ENCODE data around the gene SUN3.
"Not testable (repeated sequence)": the region's sequence is repeated elsewhere in the genome, so short reads cannot be mapped to it uniquely, and the experiment has no call there.

Gene SUN3

DNA sequence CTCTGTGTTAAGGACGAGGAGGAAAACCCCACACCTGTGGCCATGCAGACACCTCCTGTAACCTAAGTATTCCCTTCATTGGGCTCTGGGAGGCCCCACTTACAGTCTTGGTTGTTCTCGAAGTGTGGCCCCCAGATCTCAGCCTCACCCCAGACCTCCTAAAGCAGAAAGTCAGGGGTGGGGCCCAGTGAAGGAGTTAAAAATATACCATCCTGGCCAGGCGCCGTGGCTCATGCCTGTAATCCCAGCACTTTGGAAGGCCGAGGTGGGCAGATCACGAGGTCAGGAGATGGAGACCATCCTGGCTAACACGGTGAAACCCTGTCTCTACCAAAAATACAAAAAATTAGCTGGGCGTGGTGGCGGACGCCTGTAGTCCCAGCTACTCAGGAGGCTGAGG, 86.3 kb downstream of the SUN3 start:
- FAIRE-seq = not testable (repeated sequence)

DNA sequence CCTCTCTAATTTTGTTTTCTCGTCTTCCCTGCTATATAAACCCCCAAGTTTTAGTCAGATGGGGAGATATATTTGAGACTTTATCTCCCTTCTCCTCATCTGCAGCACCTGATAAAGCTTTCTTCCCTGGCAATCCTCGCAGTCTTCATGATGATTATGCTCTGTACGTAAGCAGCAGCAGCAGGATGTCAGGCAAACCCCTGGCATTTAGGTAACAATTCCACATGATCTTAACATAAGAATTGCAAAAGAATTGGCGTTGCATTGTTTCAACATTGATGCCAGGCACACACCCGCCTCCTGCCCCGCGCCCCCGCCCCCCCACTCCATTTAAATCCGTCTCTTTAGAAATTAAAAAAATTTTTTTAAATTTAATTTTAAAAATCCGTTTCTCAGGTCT, 86.8 kb downstream of the SUN3 start:
- FAIRE-seq = no peak

DNA sequence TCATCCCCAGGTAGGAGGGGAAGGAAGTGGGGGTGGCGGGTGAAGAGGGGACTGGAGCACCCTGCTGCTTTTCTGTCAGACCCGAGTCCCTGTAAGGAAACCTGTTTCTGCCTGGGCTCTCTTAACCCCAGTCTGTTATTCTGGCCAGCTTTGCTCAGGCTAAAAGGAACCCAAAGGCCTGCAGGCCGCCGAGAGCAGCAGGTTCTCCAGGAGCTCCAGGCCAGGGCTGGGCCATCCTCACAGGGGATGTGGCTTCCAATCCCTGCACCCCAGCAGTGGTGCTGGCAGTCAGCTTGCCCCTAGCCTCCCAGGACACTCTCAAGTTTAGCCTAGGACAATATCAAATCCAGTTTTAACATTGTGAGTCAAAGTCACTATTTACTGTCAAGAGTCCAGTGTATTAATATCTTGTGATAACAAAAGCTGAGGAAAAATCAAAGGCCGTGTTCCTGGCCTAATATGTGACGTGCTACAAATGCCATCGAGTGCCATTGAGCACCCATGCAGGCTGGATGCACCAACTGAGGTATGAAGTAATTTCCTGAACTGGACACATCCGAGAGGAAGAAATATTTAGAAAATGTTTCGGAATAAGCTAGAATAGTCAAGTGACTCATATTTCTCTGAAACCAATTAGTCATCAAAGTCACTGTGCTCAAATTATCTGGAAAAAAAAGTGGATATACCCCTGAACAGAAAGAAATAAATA, 87.6 kb downstream of the SUN3 start:
- no peak for FAIRE-seq

DNA sequence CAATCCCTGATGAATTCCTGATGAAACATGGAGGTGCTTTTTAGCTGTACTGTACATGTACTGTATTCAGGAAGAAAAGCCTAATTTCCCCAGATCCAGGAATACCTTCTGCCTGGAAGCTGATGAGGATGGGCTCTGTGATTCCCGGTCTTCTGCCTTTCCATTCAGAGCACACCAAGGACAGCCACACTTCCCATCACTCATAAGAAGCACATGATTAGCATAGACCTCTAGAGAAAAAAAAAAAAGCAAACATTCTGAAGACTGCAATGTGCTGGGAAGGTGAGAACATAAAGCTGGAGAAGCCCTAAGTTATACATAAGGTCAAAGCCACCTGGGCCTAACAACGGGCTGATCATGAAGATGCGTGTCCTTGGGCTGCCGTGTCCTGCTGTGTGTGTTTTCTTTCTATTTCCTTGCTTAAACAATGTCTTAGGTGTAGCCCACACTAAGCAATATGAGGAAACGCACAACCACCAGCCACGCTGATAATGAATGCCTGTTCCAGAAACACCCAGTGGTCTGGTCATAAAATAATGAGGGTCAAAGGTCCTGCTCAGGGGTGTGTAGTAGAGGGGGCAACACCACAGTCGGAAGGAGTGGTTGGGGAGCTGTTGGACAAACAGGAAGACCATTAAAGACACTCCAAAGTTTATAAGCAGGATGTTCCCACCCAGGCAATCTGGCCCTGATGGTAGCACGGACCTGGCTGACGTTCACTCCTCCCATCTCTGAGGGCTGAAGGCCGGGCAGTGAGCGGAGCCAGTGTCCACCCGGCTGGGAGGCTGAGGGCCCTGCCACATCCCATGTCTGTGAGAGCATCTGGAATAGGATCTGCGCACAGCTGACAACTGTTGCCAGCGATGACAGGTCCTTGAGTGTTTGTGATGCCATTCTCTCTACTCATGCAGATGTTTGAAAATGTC, 88.6 kb downstream of the SUN3 start:
- no peak for FAIRE-seq

DNA sequence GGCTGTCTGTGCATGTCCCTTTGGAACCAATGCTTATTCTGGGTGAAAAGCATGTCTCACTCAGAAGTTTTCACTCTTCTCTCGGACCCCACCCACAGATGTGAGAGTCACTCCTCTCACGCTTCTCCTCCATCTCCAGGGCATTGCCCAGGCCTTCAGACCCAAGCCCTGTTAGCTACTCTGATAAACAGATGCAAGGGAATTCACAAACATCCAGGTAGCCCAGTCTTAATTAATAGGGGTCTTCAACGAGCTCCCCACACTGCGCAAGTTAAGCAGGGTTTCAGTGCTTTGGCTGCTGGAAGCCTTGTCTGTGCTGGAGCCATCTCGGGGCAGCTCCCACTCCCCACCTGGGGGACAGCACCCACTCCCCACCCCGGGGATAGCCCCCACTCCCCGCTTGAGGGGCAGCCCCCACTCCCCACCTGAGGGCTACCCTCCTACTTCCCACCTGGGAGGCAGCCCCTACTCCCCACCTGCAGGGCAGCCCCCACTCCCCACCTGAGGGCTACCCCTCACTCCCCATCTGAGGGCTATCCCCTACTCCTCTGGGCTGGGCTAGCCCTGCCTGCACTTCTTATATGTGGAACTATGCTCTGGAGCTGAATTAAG, 89.4 kb downstream of the SUN3 start:
- no peak for FAIRE-seq

DNA sequence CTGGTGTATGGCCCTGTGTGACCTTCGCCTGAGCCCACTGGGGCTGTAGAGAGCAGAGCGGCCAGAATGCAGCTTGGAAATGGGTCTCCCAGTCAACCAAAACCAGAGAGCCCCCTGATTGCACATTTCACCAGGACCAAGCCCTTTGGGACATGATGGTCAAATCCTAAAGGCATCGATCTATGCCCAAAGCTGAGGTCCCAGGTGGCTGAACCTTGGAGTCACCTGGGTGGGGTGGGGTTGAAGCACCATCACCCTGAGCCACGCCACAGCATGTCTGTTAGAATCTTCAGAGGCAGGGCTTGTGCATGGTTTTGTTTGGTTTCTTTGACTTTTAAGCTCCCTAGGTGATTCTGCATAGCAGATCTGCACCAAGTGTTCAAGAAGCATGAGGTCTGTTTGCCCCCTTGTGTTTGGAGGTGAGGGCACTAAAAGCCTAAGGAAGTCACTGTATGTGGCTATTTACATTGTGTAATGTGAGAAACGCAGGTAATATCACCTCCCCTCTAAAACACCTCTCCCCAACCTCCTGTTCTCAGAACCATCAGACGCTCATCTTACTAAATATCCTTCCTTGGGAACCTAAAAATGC, 90.2 kb downstream of the SUN3 start:
- FAIRE-seq = peak; percentile 55

DNA sequence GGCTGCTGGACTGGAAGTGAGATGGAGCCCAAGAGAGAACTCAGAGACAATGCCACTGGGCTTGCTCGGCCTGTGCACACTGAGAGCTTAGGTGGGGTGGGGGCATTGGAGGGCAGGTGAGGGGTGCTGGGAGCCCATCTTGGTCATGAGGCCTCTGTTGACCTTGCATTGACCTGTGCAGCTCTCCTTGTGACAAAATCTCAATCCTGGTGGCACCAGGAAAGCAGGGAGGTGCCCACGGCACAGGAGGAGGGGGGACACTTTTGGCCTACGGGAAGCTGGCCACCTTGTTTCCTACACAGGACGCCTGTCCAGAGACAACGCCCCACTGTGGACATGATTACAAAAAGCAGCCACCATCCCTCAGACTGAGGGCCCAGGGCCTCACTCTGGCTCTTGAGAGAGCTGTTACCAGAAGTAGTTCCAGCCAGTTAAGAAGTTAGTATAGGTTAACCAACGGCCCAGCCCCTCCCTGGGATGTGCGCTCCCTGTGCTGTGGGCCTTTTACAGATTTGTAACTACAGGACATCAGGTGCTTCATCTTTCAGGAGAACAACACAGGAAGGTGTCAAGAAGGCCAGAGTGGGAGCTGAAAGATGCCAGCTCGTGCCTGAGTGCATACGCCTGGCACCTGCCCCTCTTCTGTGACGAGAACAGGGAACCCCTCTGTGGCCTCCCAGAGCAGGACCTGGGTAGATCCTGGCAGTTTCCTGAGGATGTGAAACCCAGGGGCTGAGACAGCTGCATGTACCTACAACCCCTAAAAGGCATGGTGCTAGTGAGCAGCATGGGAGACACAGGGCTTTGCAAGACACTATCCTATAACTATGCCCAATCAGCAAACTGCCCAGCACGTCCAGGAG, 91.0 kb downstream of the SUN3 start:
- FAIRE-seq = no peak
